GM15510 (cell line): ENCODE results near the gene MPPED2.

Experiments
- POLR2A ChIP-seq: IDR thresholded peaks from 3 replicates; pipeline ENCODE4 v1.6.1; 2011; ENCODE audit warnings: borderline replicate concordance; ENCODE audit not compliant: insufficient read length; ENCODE audit errors: extremely low read depth

The MPPED2 gene

DNA sequence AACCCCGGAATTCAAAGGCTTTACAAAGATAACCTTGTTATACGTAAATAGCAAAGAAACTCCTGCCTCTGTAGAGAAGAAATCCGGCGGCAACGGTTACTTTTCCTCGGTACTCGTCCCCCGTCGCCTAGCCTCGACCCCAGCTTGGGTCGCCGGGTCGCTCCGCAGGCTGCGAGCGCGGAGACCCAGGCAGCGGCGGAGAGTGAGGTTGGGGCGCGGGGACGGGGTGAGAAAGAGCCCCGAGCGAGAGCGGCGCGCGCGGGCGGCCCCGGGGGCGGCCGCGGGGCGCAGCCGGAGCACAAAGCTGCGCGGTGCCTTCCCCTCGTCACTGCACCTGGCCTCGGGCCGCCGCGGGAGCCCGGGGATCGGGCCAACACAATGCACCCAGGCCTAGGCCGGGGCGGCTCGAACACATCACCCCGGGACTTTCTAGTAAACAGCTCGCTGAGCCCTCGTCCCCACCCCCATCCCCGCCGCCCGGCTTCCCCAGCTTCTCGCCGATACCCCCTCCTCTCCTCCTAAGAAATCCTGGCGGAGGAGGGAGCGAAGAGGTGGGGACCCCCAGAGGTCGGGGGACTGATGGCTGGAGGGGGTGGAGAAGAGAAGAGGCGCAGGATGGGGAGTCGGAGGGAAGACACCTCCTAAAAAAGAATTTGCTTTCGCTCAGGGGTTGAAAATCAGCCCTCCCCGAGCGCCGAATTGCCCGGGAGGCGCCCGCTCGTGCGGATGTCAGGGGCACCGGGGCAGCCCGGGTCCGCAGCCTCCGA lies 845 bp downstream of the MPPED2 start:
- TF ChIP-seq POLR2A, result no peak

DNA sequence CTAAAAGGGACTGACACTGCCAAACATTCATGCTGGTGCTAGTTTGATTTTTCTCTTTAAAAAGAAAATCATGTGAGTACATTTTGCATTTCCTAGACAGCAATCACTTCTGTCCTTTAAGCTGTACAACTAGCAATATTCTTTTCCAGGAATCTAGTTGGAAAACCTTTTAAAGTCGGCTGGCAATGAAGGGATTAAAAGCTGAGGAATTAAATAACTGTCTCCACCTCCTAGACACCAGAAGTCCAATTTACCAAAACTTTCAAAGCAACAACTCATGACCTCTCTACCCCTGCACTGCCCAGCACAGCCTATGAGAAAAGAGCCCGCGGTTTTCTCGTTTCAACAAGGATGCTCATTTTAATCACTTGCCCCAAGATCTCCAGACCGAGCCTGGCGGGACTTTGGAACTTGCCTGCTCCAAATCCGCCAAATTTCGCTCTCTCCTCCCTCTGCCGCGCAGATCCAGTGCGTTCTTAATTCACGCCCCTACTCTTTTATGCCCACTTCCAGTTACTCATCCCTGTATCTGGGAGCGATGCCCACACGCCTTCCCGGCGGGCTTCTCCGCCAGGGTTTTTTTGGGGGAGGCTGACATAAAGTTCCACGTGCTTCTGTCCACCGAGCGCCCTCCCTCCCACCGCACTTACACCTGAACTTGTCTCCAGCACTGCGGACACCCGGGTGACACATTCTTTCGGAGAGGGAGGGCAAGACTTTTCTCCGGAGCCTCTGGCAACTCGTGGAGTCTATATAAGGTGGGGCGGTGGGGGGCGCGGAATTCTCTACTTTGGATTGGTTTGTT lies 2.5 kb downstream of the MPPED2 start:
- TF ChIP-seq POLR2A, result no peak

DNA sequence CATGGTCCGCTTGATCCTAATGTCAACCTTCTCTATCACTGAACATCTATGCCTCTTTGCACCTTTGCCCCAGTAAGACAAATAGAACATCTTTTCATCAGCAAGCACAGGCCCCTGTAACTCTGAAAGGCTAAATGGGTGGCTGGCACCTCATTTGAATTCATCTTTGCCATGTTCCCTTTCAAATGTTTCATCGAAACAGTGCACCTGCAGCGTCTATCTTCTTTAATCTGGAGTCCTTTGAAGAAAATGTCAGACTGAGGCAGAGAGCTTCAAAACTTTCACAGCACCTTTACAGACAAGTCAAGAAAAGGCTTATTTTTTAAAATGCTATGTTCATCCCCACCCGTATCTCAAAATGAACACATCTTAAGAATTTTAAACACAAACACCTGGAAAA lies 3.4 kb downstream of the MPPED2 start:
- TF ChIP-seq POLR2A, result no peak

DNA sequence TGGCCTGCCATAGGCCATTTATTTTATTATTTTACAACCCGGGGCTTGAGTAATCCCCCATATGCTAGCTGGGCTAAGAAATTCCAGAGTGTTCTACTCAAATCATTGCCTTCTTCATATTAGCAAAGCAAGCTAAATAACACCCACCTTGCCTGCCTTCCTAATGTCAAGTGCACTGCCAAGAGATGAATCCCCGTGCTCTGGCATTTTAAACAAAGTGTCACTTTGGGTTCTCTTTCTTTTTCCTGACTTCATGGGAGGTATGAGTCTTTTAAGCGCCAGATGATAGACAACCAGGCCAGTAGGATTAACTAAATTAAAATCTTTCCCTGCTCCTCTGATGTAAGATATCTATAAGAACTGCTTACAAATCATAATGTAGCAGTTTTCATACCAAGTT lies 4.5 kb downstream of the MPPED2 start:
- TF ChIP-seq POLR2A, result no peak

DNA sequence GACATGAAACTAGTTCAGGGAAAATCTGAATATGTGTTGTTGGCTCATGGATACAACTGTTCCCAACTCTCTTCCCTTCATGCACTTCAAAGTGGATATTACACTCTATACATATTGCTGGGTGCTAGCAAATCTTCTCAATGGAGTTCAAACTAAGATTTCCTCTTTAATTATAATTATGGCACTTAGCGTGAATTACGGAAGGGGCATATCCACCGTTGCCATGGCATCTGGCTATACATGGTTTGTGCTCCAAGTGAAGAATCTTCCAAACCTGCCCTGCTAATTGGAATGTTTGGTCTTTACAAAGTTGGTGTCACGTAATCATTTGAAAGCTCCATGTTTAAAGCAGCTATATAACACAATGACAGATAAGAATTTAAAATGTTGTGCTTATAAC lies 5.6 kb downstream of the MPPED2 start:
- no peak for TF ChIP-seq POLR2A

DNA sequence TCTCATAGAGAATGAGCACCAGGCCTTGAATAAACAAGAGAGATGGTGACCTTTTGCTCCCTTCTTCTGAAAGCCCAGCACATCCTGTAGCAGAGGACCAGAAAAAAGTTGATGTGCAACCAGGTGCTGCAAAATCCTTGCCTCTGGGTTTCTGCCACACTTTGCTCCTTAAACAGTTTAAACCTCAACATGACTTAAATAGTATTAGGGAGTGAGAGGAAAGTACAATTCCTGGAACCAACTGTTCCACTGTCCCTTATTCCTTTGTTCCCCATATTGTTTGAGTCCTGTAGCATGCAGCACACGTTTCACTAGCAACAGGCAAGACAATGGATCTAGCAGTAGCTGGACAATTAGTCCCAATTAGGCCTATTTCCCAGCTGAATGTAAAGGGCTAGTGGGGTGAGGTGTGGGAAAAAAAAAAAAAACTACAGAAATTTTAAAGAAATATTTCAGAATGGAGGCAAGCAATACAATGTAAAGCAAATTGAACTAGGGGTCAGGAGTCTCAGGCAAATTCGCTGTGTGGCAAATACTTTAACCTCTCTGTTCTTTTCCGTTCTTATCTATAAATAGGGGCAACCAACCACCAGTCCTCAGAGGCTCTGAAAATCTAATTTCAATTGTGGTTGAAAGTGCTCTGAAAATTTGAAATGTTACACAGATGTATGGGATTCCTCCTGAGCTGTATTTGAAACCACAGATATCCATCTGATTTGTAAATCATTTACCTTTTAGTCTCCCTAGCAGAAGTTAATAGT lies 6.6 kb downstream of the MPPED2 start:
- no peak for TF ChIP-seq POLR2A

DNA sequence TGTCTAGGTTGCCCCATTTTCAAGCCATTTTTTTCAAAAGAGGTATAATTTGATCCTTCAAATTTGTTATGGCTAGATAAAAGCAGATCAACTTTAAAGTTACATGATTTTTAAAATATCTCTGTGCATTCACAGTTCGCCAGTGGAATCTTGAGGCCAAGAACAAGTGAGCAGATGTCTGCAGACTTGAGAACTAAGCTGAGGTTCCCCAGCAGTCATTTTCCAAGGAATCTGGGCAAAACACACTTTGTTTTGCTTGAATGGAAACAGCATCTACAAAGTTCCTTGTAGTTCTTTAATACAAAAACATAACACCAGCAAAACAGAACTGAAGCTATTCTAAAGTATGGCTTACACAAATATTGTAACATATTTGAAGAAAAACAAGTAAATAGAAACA lies 7.7 kb downstream of the MPPED2 start:
- TF ChIP-seq POLR2A, result no peak

DNA sequence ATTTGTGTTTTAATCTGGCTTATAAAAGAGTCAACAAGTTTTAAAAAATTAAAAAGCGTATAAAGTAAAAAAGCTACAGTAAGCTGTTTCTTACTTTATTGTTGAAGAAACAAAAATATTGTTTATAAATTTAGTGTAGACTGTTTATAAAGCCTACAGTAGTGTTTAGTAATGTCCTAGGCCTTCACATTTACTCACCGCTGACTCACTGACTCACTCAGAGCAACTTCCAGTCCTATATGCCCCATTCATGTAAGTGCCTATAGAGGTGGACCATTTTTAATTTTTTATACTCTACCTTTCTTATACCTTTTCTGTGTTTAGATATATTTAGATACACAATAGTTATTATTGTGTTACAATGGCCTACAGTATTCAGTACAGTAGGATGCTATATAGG lies 12.2 kb downstream of the MPPED2 start:
- TF ChIP-seq POLR2A, result no peak

DNA sequence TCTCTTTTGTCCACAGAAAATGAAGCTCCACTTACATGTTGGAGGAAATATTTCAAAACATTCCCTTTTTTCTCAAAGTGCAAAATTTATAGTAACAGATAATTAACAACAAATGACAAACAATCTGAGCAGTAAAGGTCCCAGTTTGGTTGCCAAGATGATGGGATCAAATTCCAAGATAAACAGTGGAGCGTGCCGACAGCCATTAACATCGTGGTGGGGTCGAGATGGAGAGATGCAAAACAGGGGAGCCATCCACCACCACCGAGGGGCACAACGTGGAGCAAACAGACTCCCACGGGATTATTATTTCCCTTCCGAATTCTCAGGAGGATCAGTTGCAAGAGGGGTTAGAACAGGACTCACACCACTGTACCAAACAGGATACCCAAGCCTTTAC lies 17.2 kb downstream of the MPPED2 start:
- TF ChIP-seq POLR2A, result no peak

DNA sequence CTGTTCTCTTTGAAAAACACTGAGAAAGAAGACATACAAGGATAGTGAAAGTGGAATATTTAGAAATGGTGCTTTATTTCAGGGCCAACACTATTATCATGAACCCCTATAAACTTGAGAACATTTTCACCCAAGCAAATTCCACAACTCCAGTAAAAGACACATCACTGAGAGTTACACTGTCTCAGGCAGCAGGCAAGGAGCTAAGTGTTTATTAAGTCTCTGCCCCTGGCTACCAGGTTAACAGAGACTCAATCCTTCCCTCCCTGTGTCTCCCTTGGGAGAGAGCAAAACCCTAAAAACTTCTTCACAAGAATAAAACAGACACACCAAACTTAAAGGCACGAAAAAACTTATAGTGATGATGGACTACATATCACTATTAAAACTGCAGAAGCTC lies 18.5 kb downstream of the MPPED2 start:
- TF ChIP-seq POLR2A, result no peak

DNA sequence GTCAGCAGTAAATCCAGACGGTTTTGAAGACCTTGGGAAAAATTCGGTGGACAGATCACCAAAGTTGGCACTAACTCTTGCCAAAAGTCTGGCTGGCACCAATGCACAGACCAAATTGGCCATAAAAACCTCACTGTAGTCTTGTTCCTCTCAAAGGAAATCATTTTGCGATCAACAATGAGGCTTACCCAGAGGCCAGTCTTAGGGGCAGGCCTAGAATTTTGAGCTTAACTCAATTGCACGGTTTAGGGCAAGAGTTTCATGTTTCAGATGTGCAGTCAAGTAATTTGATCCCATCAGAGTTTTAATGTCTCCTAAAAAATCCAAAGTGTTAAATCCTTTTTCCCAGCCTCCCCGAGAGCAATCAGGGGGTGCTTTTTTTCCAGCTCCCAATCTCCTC lies 19.0 kb downstream of the MPPED2 start:
- TF ChIP-seq POLR2A, result no peak

DNA sequence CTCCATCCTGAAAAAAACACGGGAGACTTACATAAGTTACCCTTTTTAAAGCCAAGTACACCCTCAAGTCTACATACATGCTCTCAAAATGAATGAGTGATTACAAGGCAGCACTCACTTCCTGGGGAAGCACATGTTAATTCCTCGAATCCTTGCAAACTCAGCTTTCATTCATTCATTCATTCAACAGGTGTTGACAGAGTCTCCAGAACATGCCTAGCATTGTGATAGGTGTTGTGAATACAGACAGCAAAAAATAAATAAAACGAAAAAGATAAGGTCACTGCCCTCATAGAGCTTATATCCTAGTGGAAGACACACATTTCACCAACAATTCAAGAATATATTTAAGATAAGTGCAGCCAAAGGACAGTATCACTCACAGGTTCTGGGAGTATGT lies 19.7 kb downstream of the MPPED2 start:
- TF ChIP-seq POLR2A, result no peak

DNA sequence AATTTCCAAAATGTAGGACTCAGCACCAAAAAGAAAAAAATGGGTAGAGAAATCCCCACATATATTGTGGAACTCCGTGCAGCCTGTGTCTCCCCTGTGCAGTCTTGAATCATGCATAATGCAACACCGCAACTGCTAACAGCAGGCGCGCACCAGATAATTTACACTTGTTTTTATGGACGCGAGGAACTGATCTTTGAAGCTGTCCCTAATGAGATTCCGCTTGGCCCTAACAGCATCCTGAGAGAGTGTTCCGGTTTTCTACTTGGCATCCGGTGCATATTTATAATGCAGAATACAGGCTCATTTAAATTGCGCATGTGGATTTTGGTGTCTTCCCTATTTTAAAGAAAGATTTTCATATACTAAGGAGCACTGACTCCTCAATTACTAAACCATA lies 21.1 kb downstream of the MPPED2 start:
- no peak for TF ChIP-seq POLR2A

DNA sequence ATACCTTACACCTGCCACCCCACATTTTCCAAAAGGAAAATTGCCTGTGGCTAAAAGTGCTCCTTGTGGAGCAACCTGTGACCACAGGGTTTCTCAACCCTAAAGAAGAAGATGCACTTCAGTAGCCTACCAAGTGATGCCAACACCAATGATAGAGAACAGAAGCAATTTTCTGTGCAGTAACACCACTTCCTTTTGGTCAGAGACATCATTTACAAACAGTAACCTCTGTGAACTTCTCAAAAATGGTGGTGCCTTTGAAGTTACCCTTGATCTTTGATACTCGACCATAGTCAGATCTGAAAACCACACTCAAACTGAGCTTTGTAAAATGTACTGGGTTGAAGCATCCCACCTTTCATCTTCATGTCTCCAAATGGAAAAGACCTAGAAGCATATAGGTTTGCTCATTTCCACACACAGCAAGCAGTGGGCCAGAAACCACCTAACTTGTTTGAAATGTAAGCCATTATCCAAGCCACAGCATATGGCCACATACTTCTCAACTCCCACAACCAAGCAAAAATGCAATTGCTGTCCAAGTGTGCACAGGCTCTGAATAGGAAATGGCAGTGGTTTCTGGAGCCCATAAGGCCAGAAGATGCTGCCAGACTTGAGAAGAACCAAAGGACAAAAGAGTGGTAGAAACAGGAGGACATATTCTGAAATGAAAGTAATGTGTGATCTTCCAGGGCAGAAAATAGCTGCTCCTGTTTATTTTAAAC lies 24.3 kb downstream of the MPPED2 start:
- TF ChIP-seq POLR2A, result no peak
